NCI-H2107 (cell line): Measurements from ENCODE around the gene CALML5.
A peak's percentile ranks its signal among the peaks of the same experiment; 100 is the strongest.
"Not testable (repeated sequence)": the region's sequence is repeated elsewhere in the genome, so short reads cannot be mapped to it uniquely, and the experiment has no call there.

Experiments used
- DNase-seq: peaks from one replicate; lab custom pipeline; 2025; lab: John Stamatoyannopoulos, UW

Gene CALML5

DNA sequence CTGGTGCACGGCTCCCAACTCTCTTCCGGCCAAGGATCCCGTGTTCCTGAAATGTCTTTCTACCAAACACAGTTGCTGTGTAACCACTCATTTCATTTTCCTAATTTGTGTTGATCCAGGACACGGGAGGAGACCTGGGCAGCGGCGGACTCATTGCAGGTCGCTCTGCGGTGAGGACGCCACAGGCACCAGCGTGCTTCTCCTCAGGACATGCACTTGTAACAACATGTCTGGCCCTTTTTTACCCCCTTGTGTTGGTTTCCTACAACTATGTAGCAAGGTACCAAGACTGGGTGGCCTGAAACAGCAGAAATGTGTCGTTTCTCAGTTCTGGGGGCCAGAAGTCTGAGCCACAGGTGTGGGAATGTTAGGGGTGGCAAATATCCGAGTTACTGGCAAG, 18.2 kb downstream of the CALML5 start:
- DNase-seq = no peak

DNA sequence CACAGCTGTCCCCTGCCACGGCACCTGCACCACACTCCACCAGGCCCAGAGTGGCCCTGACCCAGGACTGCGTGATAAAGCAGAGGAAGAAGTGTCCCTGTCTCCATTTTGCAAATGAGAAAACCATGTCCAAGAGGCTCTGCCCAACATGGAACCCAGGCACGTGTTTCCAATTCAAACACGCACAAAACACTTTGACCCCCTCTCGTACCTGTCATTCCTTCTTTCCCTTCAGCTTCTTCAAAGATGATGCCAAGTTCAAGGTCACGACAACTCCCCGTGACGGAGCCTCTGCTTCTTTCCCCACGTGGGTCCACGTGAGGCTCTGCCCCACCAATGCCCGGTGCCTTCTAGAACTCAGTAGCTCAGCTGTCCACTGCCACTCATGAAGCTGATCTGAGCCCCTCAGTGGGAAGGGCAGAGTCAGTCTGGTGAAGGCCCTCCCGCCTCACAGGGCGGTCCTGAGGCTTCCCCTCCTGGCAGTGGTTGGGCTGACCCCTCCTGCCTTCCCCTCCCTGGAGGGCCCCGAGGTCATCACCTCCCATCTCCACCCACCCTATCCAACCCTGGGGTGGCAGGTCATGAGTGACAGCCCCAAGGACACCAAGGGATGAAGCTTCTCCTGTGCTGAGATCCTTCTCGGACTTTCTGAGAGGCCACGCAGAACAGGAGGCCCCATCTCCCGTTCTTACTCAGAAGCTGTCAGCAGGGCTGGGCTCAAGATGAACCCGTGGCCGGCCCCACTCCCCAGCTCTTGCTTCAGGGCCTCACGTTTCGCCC, 19.0 kb downstream of the CALML5 start:
- no peak for DNase-seq

DNA sequence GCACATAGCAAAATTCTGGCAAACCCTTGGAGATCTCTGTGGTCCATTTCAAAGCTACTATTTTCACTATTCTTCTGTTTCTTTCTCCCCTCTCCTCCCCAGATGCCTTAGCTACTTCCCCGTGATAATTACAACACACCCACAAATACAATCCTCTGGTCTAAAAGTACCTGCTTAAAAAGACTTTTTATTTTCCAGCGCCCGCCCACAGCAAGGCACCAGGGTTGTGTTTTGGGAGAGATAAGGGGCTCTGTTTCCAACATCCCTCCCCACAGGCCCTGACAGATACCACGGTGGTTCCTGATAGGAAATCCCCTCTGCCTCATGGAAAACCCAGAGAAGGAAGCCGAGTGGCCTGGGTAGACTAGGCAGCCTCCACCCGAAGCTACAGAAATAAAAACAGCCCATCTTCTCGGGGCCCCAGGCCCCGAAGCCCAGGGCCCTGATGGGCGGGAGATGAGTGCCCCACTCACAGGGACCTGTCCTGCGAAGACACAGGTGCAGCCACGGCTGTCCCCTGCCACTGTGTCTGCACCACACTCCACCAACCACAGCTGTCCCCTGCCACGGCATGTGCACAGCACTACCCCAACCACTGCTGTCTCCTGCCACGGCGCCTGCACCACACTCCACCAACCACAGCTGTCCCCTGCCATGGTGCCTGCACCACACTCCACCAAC, 19.7 kb downstream of the CALML5 start:
- DNase-seq = no peak

DNA sequence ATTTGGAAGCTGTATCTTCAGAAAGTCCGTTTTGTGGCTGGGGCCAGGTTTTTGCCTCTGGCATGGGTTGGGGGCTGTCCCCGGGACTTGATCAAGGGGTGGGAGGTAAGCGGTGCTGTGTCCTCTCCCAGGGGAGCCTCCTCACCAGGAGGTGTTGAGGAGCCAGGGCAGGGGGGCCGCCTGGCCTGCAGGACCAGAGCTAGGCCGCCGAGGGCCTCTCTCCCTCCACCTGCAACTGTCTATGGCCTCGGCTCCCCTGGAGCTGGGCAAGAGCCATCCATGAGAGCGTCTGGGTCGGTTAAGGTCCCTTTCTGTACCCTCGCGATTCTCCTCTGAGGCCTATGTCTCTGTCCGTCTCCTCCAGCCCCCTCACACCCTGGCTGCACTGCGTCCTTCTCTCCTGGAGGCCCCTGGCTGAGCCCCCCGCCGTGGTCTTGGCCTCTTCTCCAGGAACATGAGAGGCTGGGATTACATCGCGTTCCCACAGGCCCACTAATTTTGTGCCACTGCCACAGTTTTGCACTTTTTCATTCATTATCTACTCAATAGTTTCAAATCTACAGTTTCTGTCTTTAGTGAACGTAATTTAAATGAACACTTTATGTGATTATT, 20.6 kb downstream of the CALML5 start:
- no peak for DNase-seq

DNA sequence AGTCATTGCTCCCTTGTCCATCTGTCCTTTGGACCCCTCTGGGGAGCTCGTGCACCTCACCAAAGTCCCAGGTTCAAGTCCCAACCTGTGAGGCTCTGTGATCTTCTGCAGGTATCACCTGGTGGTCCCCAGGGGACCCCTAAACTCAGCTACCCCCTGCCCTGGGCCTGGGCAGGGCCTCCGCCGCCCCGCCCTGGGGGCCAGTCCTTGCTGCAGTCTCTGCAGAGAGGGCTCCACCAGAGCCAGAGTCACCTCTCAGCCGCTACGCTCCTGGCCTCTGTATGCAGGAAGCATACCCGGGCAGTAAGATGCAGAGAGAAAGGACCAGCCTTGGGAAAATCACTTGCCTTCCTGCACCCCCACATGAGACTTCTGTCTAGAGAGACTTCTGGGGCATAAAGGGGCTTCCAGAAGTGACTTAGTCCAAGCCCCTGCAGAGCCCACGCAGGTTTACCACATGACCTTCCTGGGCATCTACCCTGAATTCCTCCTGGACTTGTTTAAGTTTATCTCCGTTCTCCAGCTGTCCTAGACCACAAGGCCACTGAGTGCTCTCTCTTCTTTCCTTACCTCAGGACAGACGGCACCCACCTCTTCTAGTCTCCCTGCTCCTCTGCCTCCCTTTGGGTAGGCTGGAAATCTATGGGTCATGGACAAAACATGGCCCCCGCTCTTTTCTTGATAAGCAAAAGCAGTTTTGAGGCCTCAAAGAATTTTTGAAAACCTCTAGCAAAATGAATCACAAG, 21.2 kb downstream of the CALML5 start:
- DNase-seq = no peak

DNA sequence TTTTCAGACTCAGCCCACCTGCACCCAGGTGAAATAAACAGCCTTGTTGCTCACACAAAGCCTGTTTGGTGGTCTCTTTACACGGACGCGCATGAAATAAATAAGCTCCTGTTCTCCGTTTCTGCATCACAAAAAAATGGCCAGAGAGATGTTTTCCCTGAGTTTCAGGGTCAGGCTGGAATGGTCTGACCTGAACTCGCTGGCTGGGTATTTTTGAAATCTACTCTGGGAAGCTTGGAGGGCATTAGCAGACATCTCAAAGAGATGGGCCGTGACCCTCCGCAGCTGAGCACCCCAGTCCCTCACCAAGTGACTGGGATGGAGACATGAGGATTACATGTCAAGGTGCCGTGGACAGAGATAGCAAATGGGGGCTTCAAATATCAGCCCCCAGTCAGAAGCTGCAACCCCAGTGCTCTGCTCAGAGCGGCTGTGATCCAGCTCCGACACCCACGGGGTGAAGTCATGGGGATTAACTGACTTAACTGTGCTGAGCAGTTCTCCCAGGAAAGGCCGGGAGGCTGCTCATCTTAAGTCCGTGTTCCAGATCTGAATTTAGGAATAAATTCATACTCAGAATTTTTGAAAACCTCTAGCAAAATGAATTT, 22.3 kb downstream of the CALML5 start:
- no peak for DNase-seq

DNA sequence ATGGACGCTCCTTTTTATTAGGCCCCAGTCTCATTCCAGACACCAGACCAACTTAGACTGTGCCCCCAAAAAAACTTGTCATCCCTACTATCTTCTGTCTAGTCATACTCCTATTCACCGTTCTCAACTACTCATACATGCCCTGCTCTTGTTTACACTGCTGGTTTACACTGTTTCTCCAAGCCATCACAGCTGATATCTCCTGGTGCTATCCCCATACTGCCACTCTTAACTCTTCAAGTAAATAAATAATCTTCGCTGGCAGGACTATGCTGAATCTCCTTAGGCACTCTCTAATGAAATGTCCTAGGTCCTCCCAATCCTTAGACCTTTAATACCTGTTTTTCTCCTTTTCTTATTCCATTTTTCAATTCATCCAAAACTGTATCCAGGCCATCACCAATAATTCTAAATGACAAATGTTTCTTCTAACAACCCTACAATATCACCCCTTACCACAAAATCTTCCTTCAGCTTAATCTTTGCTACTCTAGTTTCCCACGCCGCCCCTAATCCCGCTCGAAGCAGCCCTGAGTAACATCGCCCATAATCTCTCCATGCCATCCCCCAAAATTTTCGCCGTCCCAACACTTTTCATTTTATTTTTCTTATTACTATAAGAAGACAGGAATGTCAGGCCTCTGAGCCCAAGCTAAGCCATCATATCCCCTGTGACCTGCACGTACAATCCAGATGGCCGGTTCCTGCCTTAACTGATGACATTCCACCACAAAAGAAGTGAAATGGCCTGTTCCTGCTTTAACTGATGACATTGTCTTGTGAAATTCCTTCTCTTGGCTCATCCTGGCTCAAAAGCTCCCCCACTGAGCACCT, 23.2 kb downstream of the CALML5 start:
- DNase-seq = not testable (repeated sequence)

DNA sequence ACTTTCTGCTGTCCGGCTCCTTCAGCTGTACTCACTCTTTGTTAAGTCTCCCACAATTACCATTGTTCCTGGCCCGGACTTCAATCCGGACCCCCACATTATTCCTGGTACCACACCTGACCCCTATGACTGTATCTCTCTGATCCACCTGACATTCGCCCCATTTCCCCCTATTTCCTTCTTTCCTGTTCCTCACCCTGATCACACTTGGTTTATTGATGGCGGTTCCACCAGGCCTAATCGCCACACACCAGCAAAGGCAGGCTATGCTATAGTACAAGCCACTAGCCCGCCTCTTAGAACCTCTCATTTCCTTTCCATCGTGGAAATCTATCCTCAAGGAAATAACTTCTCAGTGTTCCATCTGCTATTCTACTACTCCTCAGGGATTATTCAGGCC, 24.3 kb downstream of the CALML5 start:
- DNase-seq = not testable (repeated sequence)

DNA sequence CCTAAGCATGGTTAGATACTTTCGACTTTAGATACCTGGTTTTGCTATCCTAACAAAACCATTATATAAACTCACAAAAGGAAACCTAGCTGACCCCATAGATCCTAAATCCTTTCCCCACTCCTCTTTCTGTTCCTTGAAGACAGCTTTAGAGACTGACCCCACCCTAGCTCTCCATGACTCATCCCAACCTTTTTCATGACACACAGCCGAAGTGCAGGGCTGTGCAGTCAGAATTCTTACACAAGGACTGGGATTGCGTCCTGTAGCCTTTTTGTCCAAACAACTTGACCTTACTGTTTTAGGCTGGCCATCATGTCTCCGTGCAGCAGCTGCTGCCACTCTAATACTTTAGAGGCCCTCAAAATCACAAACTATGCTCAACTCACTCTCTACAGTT, 24.7 kb downstream of the CALML5 start:
- not testable (repeated sequence) for DNase-seq

DNA sequence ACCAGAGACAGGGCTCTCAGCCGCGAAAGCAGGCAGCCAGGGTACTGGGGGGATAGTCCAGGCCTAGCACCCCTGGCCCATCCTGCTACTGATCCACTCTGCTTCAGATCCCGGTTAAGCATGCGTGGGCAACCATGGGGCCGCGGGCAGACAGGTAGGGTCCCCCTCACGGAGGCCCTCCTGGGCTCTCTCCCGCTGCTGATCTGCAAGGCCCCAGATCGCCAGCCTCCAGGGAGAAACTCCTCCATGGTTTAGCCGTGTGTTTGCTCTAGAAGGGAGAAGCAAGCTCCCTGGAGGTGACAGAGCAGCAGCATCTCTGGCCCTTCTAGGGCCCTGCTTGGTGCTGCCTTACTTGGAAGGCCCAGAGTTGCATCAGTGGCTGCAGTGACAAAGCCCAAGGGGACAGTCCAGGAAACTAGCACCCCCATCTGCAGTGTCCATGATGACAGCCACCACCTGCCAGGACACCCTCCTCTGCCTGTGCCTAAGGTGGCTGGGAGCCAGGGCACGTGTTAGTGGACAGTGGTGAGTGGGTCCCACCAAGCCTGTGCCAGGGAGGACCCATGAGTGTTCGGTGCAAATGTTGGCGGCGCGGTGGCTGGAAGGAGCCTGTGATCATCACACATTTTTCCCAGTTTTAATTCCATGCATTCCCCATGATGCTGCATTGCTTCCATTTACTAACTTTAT, 29.2 kb downstream of the CALML5 start:
- DNase-seq = no peak

DNA sequence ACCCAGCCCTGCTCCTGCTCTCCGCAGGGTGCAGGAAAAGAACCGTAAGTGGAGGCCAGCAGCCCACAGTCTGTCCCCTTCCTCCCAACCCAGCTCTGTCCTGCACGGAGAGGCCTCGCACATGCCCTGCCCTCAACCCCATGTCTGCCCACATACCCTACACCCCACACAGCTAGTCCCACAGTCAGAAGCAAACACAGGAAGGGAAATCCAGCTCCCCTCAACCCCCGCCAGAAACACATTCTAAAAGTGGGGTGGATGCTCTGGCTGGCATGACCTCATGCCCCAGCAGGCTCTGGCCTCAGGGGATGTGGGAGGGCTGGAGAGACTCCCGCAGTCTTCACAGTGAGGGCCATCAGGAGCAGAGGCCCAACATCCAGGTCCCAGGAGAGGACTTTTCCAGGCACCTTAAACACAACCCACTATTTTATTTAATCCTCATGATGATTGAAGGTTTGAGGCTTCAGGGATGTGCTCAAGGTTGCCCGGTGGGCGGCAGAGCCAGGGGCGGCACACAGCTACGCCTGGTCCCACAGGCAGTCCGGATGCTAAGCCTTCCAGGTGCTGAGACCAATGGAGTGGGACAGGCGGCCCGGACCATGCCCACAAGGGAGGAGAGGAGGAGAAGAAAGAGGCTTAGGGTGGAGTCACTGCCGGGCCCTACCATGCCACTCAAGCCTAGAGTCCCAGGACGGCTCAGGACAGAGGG, 29.9 kb downstream of the CALML5 start:
- DNase-seq = no peak

DNA sequence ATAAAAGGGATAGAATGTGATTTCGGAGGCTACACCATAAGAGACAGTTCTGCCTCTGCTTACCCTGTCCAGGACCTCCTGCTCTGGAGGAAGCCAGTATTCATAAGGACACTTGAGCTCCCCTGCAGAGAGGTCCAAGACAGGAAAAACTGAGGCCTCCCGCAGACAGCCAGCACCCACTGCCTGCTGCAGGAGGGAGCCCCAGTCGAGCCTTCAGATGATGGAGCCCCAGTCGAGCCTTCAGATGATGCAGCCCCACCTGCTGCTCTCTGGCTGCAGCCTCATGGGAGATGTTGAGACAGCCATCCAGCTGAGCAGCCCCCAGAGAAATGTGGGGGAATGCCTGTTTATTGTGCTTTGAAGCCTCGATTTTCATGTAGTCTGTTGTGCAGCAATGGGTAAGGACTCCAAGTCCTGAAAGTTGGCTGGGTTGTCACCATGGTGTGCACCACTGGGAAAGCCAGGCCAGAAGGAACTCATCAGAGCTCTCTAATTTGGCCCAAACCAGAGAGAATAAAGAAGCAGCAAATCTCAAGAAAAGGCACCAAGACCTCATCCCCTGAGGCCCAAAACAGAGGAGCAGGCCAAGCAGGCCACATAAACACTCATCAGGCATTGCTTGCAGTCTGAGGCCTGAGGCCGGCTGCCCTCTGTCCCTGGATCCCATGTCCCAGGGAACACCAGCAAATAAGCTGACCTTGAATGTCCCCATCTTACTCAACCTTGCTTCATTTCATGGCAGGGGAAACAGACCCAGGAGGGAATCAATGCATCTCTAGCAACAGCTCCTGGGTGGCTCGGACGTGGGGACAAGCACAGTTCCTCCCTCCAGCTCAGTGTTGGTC, 30.9 kb downstream of the CALML5 start:
- no peak for DNase-seq

DNA sequence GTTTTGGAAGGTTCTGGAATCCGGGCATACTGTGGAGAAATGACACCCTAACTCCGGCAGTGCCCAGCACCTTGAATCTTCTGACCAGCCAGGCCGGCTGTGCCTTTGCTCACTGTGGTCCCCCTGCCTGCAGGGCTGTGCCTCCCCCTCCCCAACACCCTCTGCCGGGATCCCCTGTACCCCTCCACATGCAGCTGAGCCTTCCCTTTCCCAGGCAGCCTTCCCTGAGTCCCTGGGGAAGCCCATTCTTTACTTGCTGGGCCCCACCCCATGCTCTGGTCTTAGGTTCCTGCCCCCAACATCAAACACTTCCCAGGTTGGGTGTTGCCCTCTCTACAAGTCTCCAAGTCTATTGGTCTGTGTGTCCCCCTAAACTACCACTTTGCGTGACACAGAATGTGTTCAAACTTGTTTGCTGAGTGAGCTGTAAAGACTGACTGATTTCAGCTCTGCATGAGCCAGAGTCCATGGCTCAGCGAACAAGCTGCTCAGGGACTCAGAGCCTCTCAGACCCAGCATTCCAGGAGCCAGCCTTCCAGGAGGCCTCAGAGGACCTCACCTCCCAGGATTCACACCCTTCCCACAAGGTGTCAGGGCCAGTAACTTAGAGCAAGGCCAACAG, 31.6 kb downstream of the CALML5 start:
- DNase-seq = no peak

DNA sequence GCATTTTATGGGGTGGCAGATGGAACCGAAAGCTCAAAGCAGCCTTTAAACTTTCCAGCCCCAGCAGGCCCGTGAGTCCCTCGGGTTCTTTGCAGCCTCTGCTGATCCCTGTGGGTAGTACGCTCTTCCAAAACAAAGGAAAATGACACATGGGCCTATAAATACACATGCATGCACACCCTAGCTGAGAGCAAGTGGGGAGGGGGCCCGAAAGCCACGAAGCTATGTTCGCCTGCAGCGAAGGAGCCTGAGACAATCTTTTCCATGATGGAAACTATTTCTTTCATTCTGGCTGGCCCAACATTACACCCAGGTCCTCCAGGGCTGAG, 32.2 kb downstream of the CALML5 start:
- DNase-seq = no peak

DNA sequence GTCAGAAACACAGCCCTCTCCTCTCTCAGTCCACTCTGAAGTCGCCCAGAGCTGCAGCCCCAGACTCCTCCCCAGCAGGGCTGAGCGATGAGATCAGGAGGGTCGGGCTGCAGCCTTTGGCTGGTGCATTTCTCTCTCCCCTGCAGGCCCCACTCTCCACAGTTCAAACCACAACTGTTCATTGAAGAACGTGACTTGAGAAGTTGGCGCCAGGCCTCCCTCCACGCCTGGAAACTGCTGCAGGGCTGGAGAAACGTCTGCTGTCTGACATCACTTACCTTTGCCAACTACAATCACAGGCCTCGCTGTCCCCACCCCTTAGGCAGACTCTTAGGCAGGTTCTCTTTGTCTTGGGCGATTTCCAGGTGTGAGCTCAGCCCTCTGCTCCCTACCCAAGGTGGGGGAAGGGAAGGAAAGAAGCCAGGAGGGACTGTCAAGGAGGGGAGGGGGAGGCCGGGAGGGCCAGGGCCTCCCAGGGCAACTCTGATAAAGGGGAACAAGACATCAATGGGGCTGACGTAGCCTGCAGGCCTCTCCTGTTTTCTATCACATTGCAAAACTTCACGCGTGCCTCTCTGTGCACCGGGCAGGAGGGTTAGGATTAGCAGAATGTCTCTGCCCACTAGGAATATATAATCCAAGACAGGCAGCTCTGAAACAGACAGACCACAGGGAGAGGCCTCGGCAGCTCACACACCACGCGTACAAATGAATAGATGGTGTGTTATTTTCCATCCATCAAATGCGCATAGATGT, 32.7 kb downstream of the CALML5 start:
- peak; percentile 42 for DNase-seq

DNA sequence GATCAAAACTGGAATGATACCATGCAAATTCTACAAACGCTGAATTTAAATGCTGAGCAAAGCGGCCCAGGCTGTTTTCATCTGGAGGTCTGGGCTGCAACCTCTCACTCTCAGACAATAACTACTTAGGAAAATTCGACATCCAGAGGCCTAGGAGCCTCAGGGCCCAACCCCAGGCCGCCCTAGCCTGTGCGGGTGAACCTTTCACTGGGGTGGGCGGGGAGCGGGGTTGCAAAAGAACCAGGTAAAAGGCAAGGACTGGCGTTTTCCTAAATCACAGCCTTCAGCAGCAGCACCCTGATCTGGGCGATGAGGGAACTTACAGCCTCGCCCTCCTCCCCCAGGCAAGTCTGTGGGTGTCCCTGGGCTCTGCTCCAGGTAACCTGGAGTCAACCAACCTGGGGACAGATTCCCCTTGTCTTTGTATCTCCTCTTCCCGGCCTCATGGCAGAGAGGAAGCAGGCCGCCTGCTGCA, 33.4 kb downstream of the CALML5 start:
- no peak for DNase-seq

DNA sequence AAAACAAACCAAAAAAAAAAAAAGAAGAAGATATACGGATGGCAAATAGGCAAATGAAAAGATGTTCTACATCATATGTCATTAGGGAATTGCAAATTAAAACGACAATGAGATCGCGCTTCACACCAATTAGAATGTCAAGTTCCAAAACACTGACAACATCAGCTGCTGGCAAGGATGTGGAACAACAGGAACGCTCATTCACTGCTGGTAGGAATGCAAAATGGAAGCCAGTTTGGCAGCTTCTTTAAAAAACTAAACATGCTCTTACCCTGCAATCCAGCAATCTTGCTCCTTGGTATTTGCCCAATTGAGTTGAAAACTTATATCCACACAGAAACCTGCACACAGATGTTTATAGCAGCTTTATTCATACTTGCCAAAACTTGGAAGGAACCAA, 34.8 kb downstream of the CALML5 start:
- no peak for DNase-seq

DNA sequence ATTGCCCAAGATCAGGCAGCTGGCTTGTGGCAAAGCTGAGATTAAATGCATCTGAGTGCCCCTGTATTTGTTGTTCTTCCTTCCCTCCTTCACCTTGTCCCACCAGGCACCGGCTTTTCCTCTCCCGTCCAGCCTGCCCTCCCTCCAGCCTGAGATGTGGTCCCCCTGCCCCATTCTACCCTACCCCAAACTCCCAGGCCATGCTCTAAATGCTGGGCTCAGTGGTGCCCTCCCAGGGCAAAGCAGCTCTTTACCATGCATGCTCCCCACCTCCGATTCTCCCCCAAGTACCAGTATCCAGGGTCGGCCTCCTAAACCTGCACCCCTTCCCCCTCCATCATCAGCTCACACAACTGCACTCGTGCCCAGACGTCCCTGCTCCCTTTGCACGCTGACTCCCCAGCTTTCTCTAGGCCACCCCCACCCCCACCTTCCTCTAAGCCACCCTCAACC, 36.5 kb downstream of the CALML5 start:
- no peak for DNase-seq
